K562 (cell line): Measurements from ENCODE around the gene NTF4. TPM values are rescaled to one million over a fixed set of nuclear protein-coding genes. Genes with fewer than 3 reads are reported as not detected.
A peak's percentile ranks its signal among the peaks of the same experiment; 100 is the strongest.

Experiments
- CEBPB ChIP-seq: fragments of 450-650 bp; IDR thresholded peaks from 2 replicates; pipeline ENCODE4 v1.6.1; 2016; ENCODE audit warnings: missing genetic modification characterization, missing compliant biosample characterization
- EP400 ChIP-seq: fragments of 450-650 bp; IDR thresholded peaks from 2 replicates; pipeline ENCODE4 v1.6.1; 2017; ENCODE audit warnings: antibody characterized with exemption, mild to moderate bottlenecking, moderate library complexity
- HDAC3 ChIP-seq: fragments of 450-650 bp; IDR thresholded peaks from 2 replicates; pipeline ENCODE4 v1.6.1; 2018; ENCODE audit warnings: borderline replicate concordance, mild to moderate bottlenecking, moderate library complexity; ENCODE audit not compliant: partially characterized antibody
- HDGF ChIP-seq: fragments of 450-650 bp; IDR thresholded peaks from 2 replicates; pipeline ENCODE4 v1.6.1; 2016
- IRF2 ChIP-seq: sonication (generic); formaldehyde crosslinking; IDR thresholded peaks from 2 replicates; pipeline ENCODE4 v1.8.1; 2022; ENCODE audit warnings: mild to moderate bottlenecking, missing genetic modification reagents
- KLF1 ChIP-seq: fragments of 450-650 bp; IDR thresholded peaks from 2 replicates; pipeline ENCODE4 v1.6.1; 2016; ENCODE audit warnings: missing genetic modification characterization, missing compliant biosample characterization
- PRMT5 ChIP-seq: sonication (generic); formaldehyde crosslinking; IDR thresholded peaks from 2 replicates; pipeline ENCODE4 v1.5.0; 2020; ENCODE audit warnings: missing genetic modification reagents
- SLC30A9 ChIP-seq: fragments of 250-450 bp; sonication (Bioruptor Pico); IDR thresholded peaks from 2 replicates; pipeline ENCODE4 v1.8.0; 2022; ENCODE audit warnings: mild to moderate bottlenecking, moderate library complexity
- TARDBP ChIP-seq: fragments of 450-650 bp; IDR thresholded peaks from 2 replicates; pipeline ENCODE4 v1.6.1; 2016
- TCFL5 ChIP-seq: fragments of 250-450 bp; sonication (Bioruptor Pico); conservative IDR thresholded peaks from 2 replicates; pipeline ENCODE4 v1.6.1; 2021; ENCODE audit warnings: mild to moderate bottlenecking, moderate library complexity, matching md5 sums
- ZEB2 ChIP-seq: fragments of 450-650 bp; IDR thresholded peaks from 2 replicates; pipeline ENCODE4 v1.6.1; 2016
- ZNF175 ChIP-seq: fragments of 200-800 bp; sonication (Bioruptor generic); IDR thresholded peaks from 2 replicates; pipeline ENCODE4 v1.6.1; 2016; ENCODE audit warnings: low read depth, mild to moderate bottlenecking, missing genetic modification characterization, missing compliant biosample characterization
- ZNF197 ChIP-seq: fragments of 200-800 bp; sonication (Bioruptor generic); IDR thresholded peaks from 2 replicates; pipeline ENCODE4 v1.6.1; 2016; ENCODE audit warnings: low read depth, missing genetic modification characterization, missing compliant biosample characterization
- ZNF224 ChIP-seq: sonication (generic); formaldehyde crosslinking; IDR thresholded peaks from 2 replicates; pipeline ENCODE4 v1.8.0; 2022; ENCODE audit warnings: mild to moderate bottlenecking, missing genetic modification reagents
- ZNF274 ChIP-seq: IDR thresholded peaks from 2 replicates; pipeline ENCODE4 v1.6.1; 2011; ENCODE audit warnings: low read depth, mild to moderate bottlenecking, low read length, moderate library complexity, borderline replicate concordance
- ZNF696 ChIP-seq: fragments of 250-450 bp; sonication (Bioruptor Pico); conservative IDR thresholded peaks from 2 replicates; pipeline ENCODE4 v1.4.0; 2020; ENCODE audit warnings: mild to moderate bottlenecking, moderate library complexity
- ZNF77 ChIP-seq: fragments of 250-450 bp; sonication (Bioruptor Pico); IDR thresholded peaks from 2 replicates; pipeline ENCODE4 v1.5.0; 2020
- polyA plus RNA-seq, 8 experiments: library from polyadenylated mRNA; depleted of rRNA in 4 of 8; stranded (reverse) in 5 of 8; unstranded in 3 of 8; fragments of >200 nt; fragmentation: Nextera tagmentation in 2 of 8; fragmentation: Illumina TruSeq in 1 of 8; extraction: Ambion mirVana in 2 of 8; extraction: Trizol in 1 of 8; gene quantifications; 2 replicates each; pipeline versions ENCODE4 v1.2.1 to v1.2.3, GENCODE V29; 2011 to 2014; ENCODE audit warnings: inconsistent platforms in 1 of 8, missing spikeins in 1 of 8
- total RNA-seq, 7 experiments: library from RNA; depleted of rRNA in 6 of 7; stranded (reverse); fragments of >200 nt in 6 of 7; fragmentation: Illumina TruSeq in 2 of 7; extraction: Trizol in 2 of 7; gene quantifications; 2 replicates each; pipeline versions ENCODE4 v1.2.1 to v1.2.3, GENCODE V29; 2011 to 2021; ENCODE audit warnings: low replicate concordance in 1 of 7
- TF ChIP-seq, protein P1 (sequence below): sonication (generic); formaldehyde crosslinking; IDR thresholded peaks from 2 replicates; pipeline ENCODE4 v1.9.0; 2022; ENCODE audit warnings: mild to moderate bottlenecking, missing genetic modification reagents
- TF ChIP-seq, protein P2 (sequence below): fragments of 250-450 bp; sonication (Bioruptor Pico); IDR thresholded peaks from 2 replicates; pipeline ENCODE4 v1.8.0; 2021; ENCODE audit warnings: moderate library complexity, mild to moderate bottlenecking, inconsistent platforms
- TF ChIP-seq, protein P3 (sequence below), 2 experiments: IDR thresholded peaks; 2 replicates each; pipeline ENCODE4 v1.6.1; 2011; ENCODE audit warnings: borderline replicate concordance in 1 of 2, control low read depth in 1 of 2, low read depth in 1 of 2, low read length in 1 of 2, mild to moderate bottlenecking in 1 of 2, mixed read lengths in 1 of 2, moderate library complexity in 1 of 2; ENCODE audit not compliant: insufficient read depth in 1 of 2, insufficient read length in 1 of 2, poor library complexity in 1 of 2, severe bottlenecking in 1 of 2; ENCODE audit errors: extremely low read depth in 1 of 2
- TF ChIP-seq, protein P4 (sequence below), 2 experiments: fragments of 250-450 bp in 1 of 2; fragments of 450-650 bp in 1 of 2; sonication (Bioruptor Pico) in 1 of 2; IDR thresholded peaks; 2 replicates each; pipeline versions ENCODE4 v1.6.1 to v1.8.0; 2016 to 2021; ENCODE audit warnings: mild to moderate bottlenecking in 2 of 2, moderate library complexity in 2 of 2, missing compliant biosample characterization in 1 of 2, missing genetic modification characterization in 1 of 2

NTF4 gene
- total and polyA plus RNA-seq, 9 of the 15 experiments (the other 6 are each of a cell fraction or from before 2014, with no cell fraction given): not detected

DNA sequence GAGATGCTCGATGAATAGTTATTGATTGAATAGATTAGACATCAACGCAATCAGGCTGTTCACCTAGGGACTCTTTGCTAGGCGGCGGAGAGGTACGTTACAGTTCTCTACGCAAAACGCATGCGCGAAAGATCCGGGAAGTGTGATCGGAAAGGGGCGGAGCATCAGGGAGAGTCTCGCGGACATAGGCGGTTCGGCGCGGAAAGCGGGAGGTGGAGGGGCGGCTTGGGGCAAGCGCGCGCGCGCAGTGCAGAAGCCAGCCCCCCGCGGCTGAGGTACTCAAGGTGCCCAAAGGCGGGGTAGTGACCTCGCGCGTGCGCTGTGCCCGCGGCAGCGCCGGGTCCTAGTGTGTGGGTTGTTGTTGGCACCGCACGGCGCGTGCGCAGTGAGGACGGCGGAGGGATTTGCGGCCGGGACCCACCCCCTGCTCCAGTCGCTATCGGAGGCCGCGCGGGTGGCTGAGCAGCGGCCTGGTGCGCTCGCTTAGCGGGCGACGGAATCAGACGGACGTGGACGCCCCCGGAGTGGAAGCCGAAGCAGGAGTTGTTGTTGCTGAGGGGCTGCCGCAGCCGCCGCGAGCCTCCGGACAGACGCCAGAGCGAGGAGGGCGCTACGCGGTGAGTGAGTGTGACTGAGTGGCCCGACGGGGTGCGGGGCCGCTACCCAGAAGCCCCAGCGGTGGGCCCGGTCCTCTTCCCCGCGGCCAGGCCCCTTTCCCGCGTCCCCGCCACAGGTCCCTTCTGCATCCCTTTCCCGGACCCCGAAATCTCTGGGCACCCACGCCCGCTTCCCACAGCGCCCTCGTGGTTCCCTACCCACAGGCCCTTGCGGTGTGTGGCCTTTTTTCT is 20.6 kb upstream of the NTF4 start, which contains the start of gene SNRNP70 (continued):
- TF ChIP-seq, protein P1, sequence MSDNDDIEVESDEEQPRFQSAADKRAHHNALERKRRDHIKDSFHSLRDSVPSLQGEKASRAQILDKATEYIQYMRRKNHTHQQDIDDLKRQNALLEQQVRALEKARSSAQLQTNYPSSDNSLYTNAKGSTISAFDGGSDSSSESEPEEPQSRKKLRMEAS (CRISPR knock-in tag): peak; percentile 73
- TF ChIP-seq ZNF77 (no peak), IRF2 (CRISPR knock-in tag) (no peak), SLC30A9 (no peak), ZNF696 (CRISPR knock-in tag) (no peak), CEBPB (no peak), HDAC3 (no peak), EP400 (peak; percentile 98), ZNF224 (CRISPR knock-in tag) (0 out of 2 replicates have a peak, but pooled peaks have one; percentile 69), ZEB2 (no peak), ZNF274 (no peak; the same call in 1 of the 2 replicates), HDGF (no peak), PRMT5 (no peak), KLF1 (peak; percentile 59; the same call in 1 of the 2 replicates), ZNF197 (no peak; the same call in 1 of the 2 replicates), ZNF175 (0 out of 2 replicates have a peak, but pooled peaks have one; percentile 33), TCFL5 (CRISPR knock-in tag) (no peak), TARDBP (no peak)
- TF ChIP-seq, protein P2, sequence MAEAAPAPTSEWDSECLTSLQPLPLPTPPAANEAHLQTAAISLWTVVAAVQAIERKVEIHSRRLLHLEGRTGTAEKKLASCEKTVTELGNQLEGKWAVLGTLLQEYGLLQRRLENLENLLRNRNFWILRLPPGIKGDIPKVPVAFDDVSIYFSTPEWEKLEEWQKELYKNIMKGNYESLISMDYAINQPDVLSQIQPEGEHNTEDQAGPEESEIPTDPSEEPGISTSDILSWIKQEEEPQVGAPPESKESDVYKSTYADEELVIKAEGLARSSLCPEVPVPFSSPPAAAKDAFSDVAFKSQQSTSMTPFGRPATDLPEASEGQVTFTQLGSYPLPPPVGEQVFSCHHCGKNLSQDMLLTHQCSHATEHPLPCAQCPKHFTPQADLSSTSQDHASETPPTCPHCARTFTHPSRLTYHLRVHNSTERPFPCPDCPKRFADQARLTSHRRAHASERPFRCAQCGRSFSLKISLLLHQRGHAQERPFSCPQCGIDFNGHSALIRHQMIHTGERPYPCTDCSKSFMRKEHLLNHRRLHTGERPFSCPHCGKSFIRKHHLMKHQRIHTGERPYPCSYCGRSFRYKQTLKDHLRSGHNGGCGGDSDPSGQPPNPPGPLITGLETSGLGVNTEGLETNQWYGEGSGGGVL: no peak
- TF ChIP-seq, protein P3, sequence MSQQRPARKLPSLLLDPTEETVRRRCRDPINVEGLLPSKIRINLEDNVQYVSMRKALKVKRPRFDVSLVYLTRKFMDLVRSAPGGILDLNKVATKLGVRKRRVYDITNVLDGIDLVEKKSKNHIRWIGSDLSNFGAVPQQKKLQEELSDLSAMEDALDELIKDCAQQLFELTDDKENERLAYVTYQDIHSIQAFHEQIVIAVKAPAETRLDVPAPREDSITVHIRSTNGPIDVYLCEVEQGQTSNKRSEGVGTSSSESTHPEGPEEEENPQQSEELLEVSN (IDR thresholded peaks at IDR 0.05; ENCODE audit: borderline replicate concordance in 1 of 2, extremely low read depth in 1 of 2, insufficient read depth in 1 of 2, insufficient read length in 1 of 2, low read depth in 1 of 2, low read length in 1 of 2, poor library complexity in 1 of 2, severe bottlenecking in 1 of 2): peak; percentile 70 to 71
- TF ChIP-seq, protein P4, sequence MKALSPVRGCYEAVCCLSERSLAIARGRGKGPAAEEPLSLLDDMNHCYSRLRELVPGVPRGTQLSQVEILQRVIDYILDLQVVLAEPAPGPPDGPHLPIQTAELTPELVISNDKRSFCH (CRISPR knock-in tag; IDR thresholded peaks at IDR 0.05): no peak
- TF ChIP-seq, protein P4 (tag; IDR thresholded peaks at IDR 0.05): 0 out of 2 replicates have a peak, but pooled peaks have one; percentile 62
